GM23248 (cell line): ENCODE results near the gene CREB3.

Experiments used
- EZH2 ChIP-seq: fragments of 200-600 bp; sonication (generic); IDR thresholded peaks from 2 replicates; pipeline ENCODE4 v1.6.1; 2018; ENCODE audit warnings: antibody characterized with exemption, mild to moderate bottlenecking; ENCODE audit not compliant: insufficient read depth, poor library complexity, severe bottlenecking
- EZH2phosphoT487 ChIP-seq: fragments of 200-600 bp; sonication (generic); IDR thresholded peaks from 2 replicates; pipeline ENCODE4 v1.6.1; 2018; ENCODE audit warnings: antibody characterized with exemption, moderate library complexity, mild to moderate bottlenecking, low read depth; ENCODE audit not compliant: insufficient read depth

DNA sequence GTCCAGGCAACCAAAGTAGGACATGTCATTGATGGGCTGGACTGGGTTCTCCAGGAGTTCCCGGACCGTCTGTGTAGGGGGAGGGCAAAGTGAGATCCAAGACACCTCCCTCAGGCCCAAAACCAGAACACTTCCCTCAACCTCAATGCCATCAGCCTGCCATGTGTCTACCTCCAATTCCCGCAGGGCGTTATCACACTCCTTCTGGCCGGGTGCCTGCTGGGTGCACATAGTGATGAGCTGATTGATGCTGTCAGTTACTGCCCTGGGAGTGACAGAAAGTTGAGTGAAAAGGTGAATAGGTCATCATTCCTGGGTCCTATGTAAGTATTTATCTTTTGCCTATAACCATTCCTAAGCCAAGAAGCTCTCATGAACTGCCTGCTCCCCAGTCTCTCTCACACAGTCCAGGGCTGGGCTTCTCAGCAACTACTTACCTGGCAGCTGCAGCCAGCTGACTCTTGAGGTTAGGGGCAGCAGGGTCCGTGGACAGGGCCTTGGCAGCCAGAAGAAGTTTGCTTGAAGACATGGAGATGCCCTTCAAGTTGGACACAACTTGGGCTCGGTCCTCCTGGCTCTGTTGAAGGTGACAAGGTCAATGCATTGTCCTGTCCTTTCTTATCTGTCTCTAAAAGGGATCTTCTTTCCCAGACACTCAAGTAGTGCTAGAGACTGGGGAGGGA is 21.5 kb upstream of the CREB3 start:
- no peak for TF ChIP-seq EZH2
- no peak for TF ChIP-seq EZH2phosphoT487
